A673 (cell line): ENCODE measurements around the gene ARHGAP32. TPM values are rescaled to one million over a fixed set of nuclear protein-coding genes. Genes with fewer than 3 reads are reported as not detected.

ENCODE experiments used
- BruUV-seq: library from RNA; stranded (reverse); fragments of 400-500 nt; replicated peaks from 2 replicates; lab custom pipeline; 2021; lab: Mats Ljungman, UMichigan
- CTCF ChIA-PET: fragments of 300-600 bp; sonication (Branson Sonifier 250); formaldehyde crosslinking; loops from one replicate; lab custom pipeline; 2022; ENCODE audit warnings: antibody characterized with exemption; lab: Charles Lee
- POLR2A ChIA-PET: fragments of 300-600 bp; sonication (Branson Sonifier 250); formaldehyde crosslinking; loops from one replicate; lab custom pipeline; 2022; ENCODE audit warnings: antibody characterized with exemption; ENCODE audit not compliant: low non-redundant PET; lab: Charles Lee
- DNase-seq: peaks from one replicate; pipeline ENCODE4 v3.0.0-alpha.2; 2015; ENCODE audit warnings: low spot score
- H3K27ac ChIP-seq: fragments of 200-600 bp; sonication (generic); 2 replicates; pipeline ENCODE4 v1.5.1; 2016; ENCODE audit warnings: mixed run types, low read depth, mild to moderate bottlenecking, mixed read lengths, antibody characterized with exemption, low read length; ENCODE audit not compliant: poor library complexity, severe bottlenecking
- H3K27me3 ChIP-seq: fragments of 200-600 bp; sonication (generic); replicated peaks from 2 replicates; pipeline ENCODE4 v1.6.1; 2017; ENCODE audit warnings: mixed run types, low read depth, mild to moderate bottlenecking, mixed read lengths, antibody characterized with exemption, low read length; ENCODE audit not compliant: insufficient read depth, poor library complexity
- H3K36me3 ChIP-seq: fragments of 200-600 bp; sonication (generic); 2 replicates; pipeline ENCODE4 v1.6.1; 2016; ENCODE audit warnings: mixed run types, mild to moderate bottlenecking, mixed read lengths, antibody characterized with exemption, low read length; ENCODE audit not compliant: insufficient read depth, poor library complexity, severe bottlenecking
- H3K4me1 ChIP-seq: fragments of 200-600 bp; sonication (generic); 2 replicates; pipeline ENCODE4 v1.6.1; 2017; ENCODE audit warnings: mixed run types, mild to moderate bottlenecking, mixed read lengths, antibody characterized with exemption, low read length; ENCODE audit not compliant: insufficient read depth, poor library complexity, severe bottlenecking
- H3K4me3 ChIP-seq: fragments of 200-600 bp; sonication (generic); 2 replicates; pipeline ENCODE4 v1.5.1; 2016; ENCODE audit warnings: low read depth, mixed run types, mild to moderate bottlenecking, mixed read lengths, low read length; ENCODE audit not compliant: poor library complexity, severe bottlenecking
- H3K9me3 ChIP-seq: fragments of 200-600 bp; sonication (generic); 2 replicates; pipeline ENCODE4 v1.6.1; 2016; ENCODE audit warnings: mixed run types, low read depth, mild to moderate bottlenecking, mixed read lengths, antibody characterized with exemption, low read length; ENCODE audit not compliant: poor library complexity, severe bottlenecking
- EZH2 ChIP-seq: fragments of 200-600 bp; sonication (generic); IDR thresholded peaks from 2 replicates; pipeline ENCODE4 v1.6.1; 2017; ENCODE audit warnings: borderline replicate concordance, low read depth, mild to moderate bottlenecking, mixed read lengths, antibody characterized with exemption, low read length; ENCODE audit not compliant: poor library complexity, severe bottlenecking
- intact Hi-C: fragments of 100-400 bp; cut with micrococcal nuclease; formaldehyde crosslinking; loops from one replicate; pipeline ENCODE4 v1.10.0; 2022; ENCODE audit not compliant: unreplicated experiment
- total RNA-seq: library from RNA; stranded (reverse); gene quantifications from 2 replicates; pipeline ENCODE4 v1.2.3, GENCODE V29; 2021
- TF ChIP-seq, protein P1 (sequence below): fragments of 300-800, 200-600 bp; sonication (generic); conservative IDR thresholded peaks from 2 replicates; pipeline ENCODE4 v1.5.1; 2017; ENCODE audit warnings: low read depth, mild to moderate bottlenecking, antibody characterized with exemption, low read length, moderate library complexity, mixed read lengths

ARHGAP32 gene
- total RNA-seq, 1 experiment from 2014 or later = 42.8 TPM

DNA sequence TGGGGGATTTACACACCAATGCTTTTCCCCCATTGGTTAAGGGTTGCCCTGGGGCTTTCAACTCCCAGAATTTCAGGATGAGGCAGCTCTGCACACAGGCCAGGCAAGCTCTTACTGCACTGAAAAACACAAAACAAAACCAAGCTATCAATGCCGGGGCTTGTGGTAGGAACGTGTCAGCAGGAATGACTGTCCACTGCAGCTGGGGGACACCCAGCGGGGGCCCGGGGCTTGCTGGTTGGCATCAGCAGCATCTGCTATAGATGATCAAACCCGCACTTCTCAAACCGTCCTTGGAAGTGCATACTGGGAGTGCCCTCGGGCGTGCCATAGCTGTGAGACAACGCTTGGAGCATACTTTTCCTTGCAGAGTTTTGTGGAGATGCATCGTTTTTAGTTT, 257.2 kb downstream of the ARHGAP32 start:
- no peak for DNase-seq
- Histone ChIP-seq H3K27me3 (no peaks in the 10 kb centered on the region), H3K4me3 (no peak overlapping the region), H3K27ac (no peak overlapping the region), H3K9me3 (no peaks in the 10 kb centered on the region), H3K36me3 (no peaks in the 10 kb centered on the region), H3K4me1 (peaks cover 2% of the 10 kb centered on the region)
- CTCF ChIA-PET = no interaction called here
- POLR2A ChIA-PET = no interaction called here
- TF ChIP-seq EZH2 = no peak
- TF ChIP-seq, protein P1, sequence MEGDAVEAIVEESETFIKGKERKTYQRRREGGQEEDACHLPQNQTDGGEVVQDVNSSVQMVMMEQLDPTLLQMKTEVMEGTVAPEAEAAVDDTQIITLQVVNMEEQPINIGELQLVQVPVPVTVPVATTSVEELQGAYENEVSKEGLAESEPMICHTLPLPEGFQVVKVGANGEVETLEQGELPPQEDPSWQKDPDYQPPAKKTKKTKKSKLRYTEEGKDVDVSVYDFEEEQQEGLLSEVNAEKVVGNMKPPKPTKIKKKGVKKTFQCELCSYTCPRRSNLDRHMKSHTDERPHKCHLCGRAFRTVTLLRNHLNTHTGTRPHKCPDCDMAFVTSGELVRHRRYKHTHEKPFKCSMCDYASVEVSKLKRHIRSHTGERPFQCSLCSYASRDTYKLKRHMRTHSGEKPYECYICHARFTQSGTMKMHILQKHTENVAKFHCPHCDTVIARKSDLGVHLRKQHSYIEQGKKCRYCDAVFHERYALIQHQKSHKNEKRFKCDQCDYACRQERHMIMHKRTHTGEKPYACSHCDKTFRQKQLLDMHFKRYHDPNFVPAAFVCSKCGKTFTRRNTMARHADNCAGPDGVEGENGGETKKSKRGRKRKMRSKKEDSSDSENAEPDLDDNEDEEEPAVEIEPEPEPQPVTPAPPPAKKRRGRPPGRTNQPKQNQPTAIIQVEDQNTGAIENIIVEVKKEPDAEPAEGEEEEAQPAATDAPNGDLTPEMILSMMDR = no peak
- BruUV-seq = no TSS peak
- intact Hi-C loops = no loop called here

DNA sequence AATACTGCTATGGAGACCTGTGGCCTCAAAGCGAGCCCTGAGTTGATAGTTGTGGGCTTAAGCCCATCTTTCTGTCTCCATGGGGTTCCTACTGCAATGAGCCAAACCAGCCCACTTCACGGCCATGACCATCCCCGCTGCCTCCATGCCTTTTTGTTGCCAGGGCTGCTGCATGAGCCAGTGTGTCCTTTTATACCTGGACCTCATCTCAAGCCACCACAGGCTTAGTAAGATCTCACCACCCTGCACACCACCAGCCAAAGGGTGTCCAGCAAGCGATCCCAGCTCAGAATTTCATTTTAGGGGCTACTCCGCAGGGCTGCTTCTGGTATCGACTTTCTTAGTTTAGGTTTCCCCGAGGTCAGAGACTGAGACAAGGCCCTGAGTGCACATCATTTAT, 257.8 kb downstream of the ARHGAP32 start:
- BruUV-seq = no TSS peak
- Histone ChIP-seq H3K4me3 (no peak overlapping the region), H3K36me3 (no peaks in the 10 kb centered on the region), H3K9me3 (no peaks in the 10 kb centered on the region), H3K27me3 (no peaks in the 10 kb centered on the region), H3K27ac (no peak overlapping the region), H3K4me1 (peaks cover 6% of the 10 kb centered on the region)
- intact Hi-C loops = no loop called here
- ChIA-PET POLR2A (no interaction called here), CTCF (no interaction called here)
- no peak for TF ChIP-seq EZH2
- TF ChIP-seq, protein P1 = no peak
- no peak for DNase-seq

DNA sequence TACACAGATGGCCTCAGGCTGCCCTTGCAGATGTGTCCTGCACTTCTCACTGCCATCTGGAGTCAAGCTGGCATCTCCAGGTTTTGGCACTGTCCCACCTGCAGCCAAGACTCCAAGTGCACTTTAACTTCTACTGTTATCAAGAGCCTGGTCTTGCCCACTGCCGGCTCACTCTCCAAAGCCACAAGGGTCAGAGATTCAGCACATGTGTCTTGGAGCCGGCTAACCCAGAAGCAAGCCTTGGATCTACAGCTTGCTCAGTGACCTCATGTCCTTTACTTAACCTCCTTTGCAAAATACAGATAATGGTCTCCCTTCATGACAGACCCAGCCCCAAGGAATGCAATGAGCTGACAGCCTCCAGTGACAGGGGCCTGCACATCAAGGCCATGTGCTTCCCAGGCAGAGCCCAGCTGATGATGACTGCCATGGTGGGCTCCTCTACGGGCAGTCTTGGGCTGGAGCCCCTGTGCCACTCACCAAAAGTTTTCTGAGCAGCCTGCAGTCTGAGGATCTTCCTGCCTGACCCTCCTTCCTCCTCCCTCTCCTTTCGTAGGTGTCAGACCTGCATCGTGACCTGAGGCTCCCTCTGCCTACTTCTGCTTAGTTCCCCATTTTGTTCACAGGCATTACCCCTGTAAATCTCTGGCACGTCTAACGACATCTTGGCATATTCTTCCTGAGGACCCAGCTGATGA, 258.5 kb downstream of the ARHGAP32 start:
- no peaks in the 10 kb centered on the region for H3K27me3 ChIP-seq
- H3K4me1 ChIP-seq = peaks cover 6% of the 10 kb centered on the region
- TF ChIP-seq, protein P1 = no peak
- no peak for TF ChIP-seq EZH2
- no TSS peak for BruUV-seq
- H3K4me3 ChIP-seq = no peak overlapping the region
- no peak for DNase-seq
- ChIA-PET POLR2A (no interaction called here), CTCF (no interaction called here)
- intact Hi-C loops = no loop called here
- no peaks in the 10 kb centered on the region for H3K9me3 ChIP-seq
- H3K27ac ChIP-seq = no peak overlapping the region
- no peaks in the 10 kb centered on the region for H3K36me3 ChIP-seq
